HepG2 (cell line): ENCODE results near the gene KIAA1191. TPM values are rescaled to one million over a fixed set of nuclear protein-coding genes. Genes with fewer than 3 reads are reported as not detected.

Experiments
- MED8 ChIP-seq: sonication (generic); formaldehyde crosslinking; IDR thresholded peaks from 2 replicates; pipeline ENCODE4 v1.8.1; 2023; ENCODE audit warnings: mild to moderate bottlenecking, missing genetic modification reagents; ENCODE audit not compliant: insufficient replicate concordance
- NFKBIZ ChIP-seq: IDR thresholded peaks from 2 replicates; pipeline ENCODE4 v1.6.1; 2018; ENCODE audit warnings: missing genetic modification reagents, missing compliant biosample characterization
- NR2C2 ChIP-seq: sonication (generic); formaldehyde crosslinking; IDR thresholded peaks from 2 replicates; pipeline ENCODE4 v1.4.0; 2020; ENCODE audit warnings: missing genetic modification reagents, mild to moderate bottlenecking, moderate library complexity, borderline replicate concordance
- NRL ChIP-seq: sonication (generic); formaldehyde crosslinking; IDR thresholded peaks from 2 replicates; pipeline ENCODE4 v1.5.0; 2020; ENCODE audit warnings: missing genetic modification reagents, mild to moderate bottlenecking, moderate library complexity, borderline replicate concordance
- RCOR2 ChIP-seq: IDR thresholded peaks from 2 replicates; pipeline ENCODE4 v1.6.1; 2016; ENCODE audit warnings: missing biosample characterization, missing genetic modification reagents
- REL ChIP-seq: sonication (generic); formaldehyde crosslinking; conservative IDR thresholded peaks from 2 replicates; pipeline ENCODE4 v1.8.0; 2022; ENCODE audit warnings: mild to moderate bottlenecking, missing genetic modification reagents, moderate library complexity
- SALL1 ChIP-seq: sonication (generic); formaldehyde crosslinking; IDR thresholded peaks from 2 replicates; pipeline ENCODE4 v1.8.0; 2022; ENCODE audit warnings: mild to moderate bottlenecking, missing genetic modification reagents
- SATB2 ChIP-seq: sonication (generic); formaldehyde crosslinking; IDR thresholded peaks from 2 replicates; pipeline ENCODE4 v1.5.0; 2020; ENCODE audit warnings: missing genetic modification reagents
- U2AF1 ChIP-seq: fragments of 200-400 bp; formaldehyde crosslinking; optimal IDR thresholded peaks from 2 replicates; pipeline ENCODE3; 2017; ENCODE audit warnings: mild to moderate bottlenecking, low read depth, low read length
- ZNF24 ChIP-seq: fragments of 450-650 bp; IDR thresholded peaks from 2 replicates; pipeline ENCODE4 v1.6.1; 2017; ENCODE audit warnings: antibody characterized with exemption, mild to moderate bottlenecking
- ZNF510 ChIP-seq: sonication (generic); formaldehyde crosslinking; IDR thresholded peaks from 2 replicates; pipeline ENCODE4 v1.4.0; 2020; ENCODE audit warnings: low read depth, mild to moderate bottlenecking, missing genetic modification reagents
- ZNF546 ChIP-seq: sonication (generic); formaldehyde crosslinking; conservative IDR thresholded peaks from 2 replicates; pipeline ENCODE4 v1.8.1; 2023; ENCODE audit warnings: mild to moderate bottlenecking, missing genetic modification reagents
- polyA plus RNA-seq, 8 experiments: library from polyadenylated mRNA; depleted of rRNA in 3 of 8; stranded (reverse) in 7 of 8; unstranded in 1 of 8; fragments of >200 nt; fragmentation: Illumina TruSeq in 4 of 8; extraction: Trizol in 4 of 8; gene quantifications; 2 replicates each; pipeline versions ENCODE4 v1.2.1 to v1.2.3, GENCODE V29; 2011 to 2016; ENCODE audit warnings: low read depth in 4 of 8, missing spikeins in 1 of 8, mixed read lengths in 1 of 8; ENCODE audit not compliant: insufficient read depth in 1 of 8
- total RNA-seq, 5 experiments: library from RNA; depleted of rRNA; stranded (reverse); fragments of >200 nt; fragmentation: Illumina TruSeq; extraction: Trizol; gene quantifications; 2 replicates each; pipeline ENCODE4 v1.2.3, GENCODE V29; 2016; ENCODE audit warnings: low read depth in 1 of 5
- TF ChIP-seq, protein P1 (sequence below): IDR thresholded peaks from 2 replicates; pipeline ENCODE4 v1.6.1; 2016; ENCODE audit warnings: low read depth, missing genetic modification reagents, missing compliant biosample characterization
- TF ChIP-seq, protein P2 (sequence below): sonication (generic); formaldehyde crosslinking; IDR thresholded peaks from 2 replicates; pipeline ENCODE4 v1.9.0; 2021; ENCODE audit warnings: missing genetic modification reagents, borderline replicate concordance
- TF ChIP-seq, protein P3 (sequence below): sonication (generic); formaldehyde crosslinking; IDR thresholded peaks from 2 replicates; pipeline ENCODE4 v1.8.0; 2022; ENCODE audit warnings: missing genetic modification reagents, mild to moderate bottlenecking, inconsistent platforms, borderline replicate concordance

KIAA1191 gene
- total and polyA plus RNA-seq, 2 of the 13 experiments (the other 11 are each of a cell fraction or from before 2014, with no cell fraction given): 63.6 to 103 TPM

DNA sequence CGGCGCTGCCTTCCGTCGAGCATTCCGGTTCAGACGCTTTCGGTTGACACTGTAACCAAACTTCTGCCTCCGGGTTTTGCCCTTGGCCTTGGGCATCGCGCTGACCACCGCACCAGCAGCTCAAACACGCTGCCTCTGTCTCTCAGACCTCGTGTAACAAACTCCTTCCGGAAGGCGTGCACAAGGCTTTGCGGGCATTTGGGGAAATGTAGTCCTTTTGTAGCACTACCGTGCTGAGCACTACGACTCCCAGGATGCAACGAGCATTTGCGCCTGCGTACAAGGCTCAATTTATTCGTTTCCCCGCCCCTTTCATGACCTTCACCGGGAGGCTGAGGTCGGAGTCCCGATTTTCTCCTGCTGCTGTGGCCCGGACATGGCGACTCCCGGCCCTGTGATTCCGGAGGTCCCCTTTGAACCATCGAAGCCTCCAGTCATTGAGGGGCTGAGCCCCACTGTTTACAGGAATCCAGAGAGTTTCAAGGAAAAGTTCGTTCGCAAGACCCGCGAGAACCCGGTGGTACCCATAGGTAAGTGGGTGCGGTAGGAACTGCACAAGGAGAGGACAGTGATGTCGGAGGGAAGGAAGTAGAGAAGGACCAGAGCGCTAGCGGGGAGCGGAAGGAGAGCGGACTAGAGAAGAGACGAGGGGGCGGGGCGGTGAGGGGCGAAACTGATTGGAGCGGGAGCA, 27.0 kb upstream of the KIAA1191 start, which contains the start of the genes HIGD2A and NOP16 (continued):
- TF ChIP-seq, protein P1, sequence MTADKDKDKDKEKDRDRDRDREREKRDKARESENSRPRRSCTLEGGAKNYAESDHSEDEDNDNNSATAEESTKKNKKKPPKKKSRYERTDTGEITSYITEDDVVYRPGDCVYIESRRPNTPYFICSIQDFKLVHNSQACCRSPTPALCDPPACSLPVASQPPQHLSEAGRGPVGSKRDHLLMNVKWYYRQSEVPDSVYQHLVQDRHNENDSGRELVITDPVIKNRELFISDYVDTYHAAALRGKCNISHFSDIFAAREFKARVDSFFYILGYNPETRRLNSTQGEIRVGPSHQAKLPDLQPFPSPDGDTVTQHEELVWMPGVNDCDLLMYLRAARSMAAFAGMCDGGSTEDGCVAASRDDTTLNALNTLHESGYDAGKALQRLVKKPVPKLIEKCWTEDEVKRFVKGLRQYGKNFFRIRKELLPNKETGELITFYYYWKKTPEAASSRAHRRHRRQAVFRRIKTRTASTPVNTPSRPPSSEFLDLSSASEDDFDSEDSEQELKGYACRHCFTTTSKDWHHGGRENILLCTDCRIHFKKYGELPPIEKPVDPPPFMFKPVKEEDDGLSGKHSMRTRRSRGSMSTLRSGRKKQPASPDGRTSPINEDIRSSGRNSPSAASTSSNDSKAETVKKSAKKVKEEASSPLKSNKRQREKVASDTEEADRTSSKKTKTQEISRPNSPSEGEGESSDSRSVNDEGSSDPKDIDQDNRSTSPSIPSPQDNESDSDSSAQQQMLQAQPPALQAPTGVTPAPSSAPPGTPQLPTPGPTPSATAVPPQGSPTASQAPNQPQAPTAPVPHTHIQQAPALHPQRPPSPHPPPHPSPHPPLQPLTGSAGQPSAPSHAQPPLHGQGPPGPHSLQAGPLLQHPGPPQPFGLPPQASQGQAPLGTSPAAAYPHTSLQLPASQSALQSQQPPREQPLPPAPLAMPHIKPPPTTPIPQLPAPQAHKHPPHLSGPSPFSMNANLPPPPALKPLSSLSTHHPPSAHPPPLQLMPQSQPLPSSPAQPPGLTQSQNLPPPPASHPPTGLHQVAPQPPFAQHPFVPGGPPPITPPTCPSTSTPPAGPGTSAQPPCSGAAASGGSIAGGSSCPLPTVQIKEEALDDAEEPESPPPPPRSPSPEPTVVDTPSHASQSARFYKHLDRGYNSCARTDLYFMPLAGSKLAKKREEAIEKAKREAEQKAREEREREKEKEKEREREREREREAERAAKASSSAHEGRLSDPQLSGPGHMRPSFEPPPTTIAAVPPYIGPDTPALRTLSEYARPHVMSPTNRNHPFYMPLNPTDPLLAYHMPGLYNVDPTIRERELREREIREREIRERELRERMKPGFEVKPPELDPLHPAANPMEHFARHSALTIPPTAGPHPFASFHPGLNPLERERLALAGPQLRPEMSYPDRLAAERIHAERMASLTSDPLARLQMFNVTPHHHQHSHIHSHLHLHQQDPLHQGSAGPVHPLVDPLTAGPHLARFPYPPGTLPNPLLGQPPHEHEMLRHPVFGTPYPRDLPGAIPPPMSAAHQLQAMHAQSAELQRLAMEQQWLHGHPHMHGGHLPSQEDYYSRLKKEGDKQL (CRISPR knock-in tag): 0 out of 2 replicates have a peak, but pooled peaks have one; percentile 6
- TF ChIP-seq ZNF510 (CRISPR knock-in tag) (peak; percentile 91), ZNF24 (0 out of 2 replicates have a peak, but pooled peaks have one; percentile 39), NR2C2 (CRISPR knock-in tag) (peak; percentile 96), ZNF546 (peak; percentile 23; the same call in 1 of the 2 replicates), REL (CRISPR knock-in tag) (peak; percentile 77; the same call in 1 of the 2 replicates), RCOR2 (CRISPR knock-in tag) (no peak), MED8 (CRISPR knock-in tag) (no peak), NRL (CRISPR knock-in tag) (peak; percentile 64), SALL1 (peak; percentile 81; the same call in 1 of the 2 replicates), NFKBIZ (CRISPR knock-in tag) (no peak; the same call in 1 of the 2 replicates), U2AF1 (no peak), SATB2 (CRISPR knock-in tag) (0 out of 2 replicates have a peak, but pooled peaks have one; percentile 59)
- TF ChIP-seq, protein P2, sequence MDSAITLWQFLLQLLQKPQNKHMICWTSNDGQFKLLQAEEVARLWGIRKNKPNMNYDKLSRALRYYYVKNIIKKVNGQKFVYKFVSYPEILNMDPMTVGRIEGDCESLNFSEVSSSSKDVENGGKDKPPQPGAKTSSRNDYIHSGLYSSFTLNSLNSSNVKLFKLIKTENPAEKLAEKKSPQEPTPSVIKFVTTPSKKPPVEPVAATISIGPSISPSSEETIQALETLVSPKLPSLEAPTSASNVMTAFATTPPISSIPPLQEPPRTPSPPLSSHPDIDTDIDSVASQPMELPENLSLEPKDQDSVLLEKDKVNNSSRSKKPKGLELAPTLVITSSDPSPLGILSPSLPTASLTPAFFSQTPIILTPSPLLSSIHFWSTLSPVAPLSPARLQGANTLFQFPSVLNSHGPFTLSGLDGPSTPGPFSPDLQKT: peak; percentile 40; the same call in 1 of the 2 replicates
- TF ChIP-seq, protein P3, sequence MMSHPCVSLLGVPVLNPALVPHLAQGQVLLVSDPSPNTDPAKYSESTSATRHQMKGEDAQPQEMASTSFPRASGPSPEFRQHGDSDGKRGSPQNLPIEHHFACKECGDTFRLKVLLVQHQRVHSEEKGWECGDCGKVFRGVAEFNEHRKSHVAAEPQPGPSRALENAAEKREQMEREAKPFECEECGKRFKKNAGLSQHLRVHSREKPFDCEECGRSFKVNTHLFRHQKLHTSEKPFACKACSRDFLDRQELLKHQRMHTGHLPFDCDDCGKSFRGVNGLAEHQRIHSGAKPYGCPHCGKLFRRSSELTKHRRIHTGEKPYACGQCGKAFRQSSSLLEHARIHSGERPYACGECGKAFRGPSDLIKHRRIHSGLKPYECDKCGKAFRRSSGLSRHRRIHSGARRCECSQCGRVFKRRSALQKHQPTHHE: no peak
